KMS-11 (cell line): ENCODE results near the gene D2HGDH.
"Not testable (repeated sequence)": the region's sequence is repeated elsewhere in the genome, so short reads cannot be mapped to it uniquely, and the experiment has no call there.

Source experiments
- H2AFZ ChIP-seq: fragments of 200-600 bp; sonication (generic); 2 replicates; pipeline ENCODE4 v1.6.1; 2016; ENCODE audit warnings: antibody characterized with exemption, mixed run types, low read depth
- H3K27ac ChIP-seq: fragments of 200-600 bp; sonication (generic); 2 replicates; pipeline ENCODE4 v1.6.1; 2016; ENCODE audit warnings: mild to moderate bottlenecking, mixed run types
- H3K27me3 ChIP-seq: fragments of 200-600 bp; sonication (generic); 2 replicates; pipeline ENCODE4 v1.6.1; 2017; ENCODE audit warnings: mild to moderate bottlenecking, low read depth, mixed run types, moderate library complexity; ENCODE audit not compliant: insufficient read depth
- H3K36me3 ChIP-seq: fragments of 200-600 bp; sonication (generic); 2 replicates; pipeline ENCODE4 v1.6.1; 2017; ENCODE audit warnings: mild to moderate bottlenecking, mixed run types; ENCODE audit not compliant: insufficient read depth
- H3K4me1 ChIP-seq: fragments of 200-600 bp; sonication (generic); 2 replicates; pipeline ENCODE4 v1.6.1; 2016; ENCODE audit warnings: mild to moderate bottlenecking, low read depth, mixed run types; ENCODE audit not compliant: poor library complexity, severe bottlenecking
- H3K4me2 ChIP-seq: fragments of 200-600 bp; sonication (generic); 2 replicates; pipeline ENCODE4 v1.7.0; 2016; ENCODE audit warnings: mild to moderate bottlenecking, mixed run types
- H3K4me3 ChIP-seq: fragments of 200-600 bp; sonication (generic); IDR thresholded peaks from 2 replicates; pipeline ENCODE4 v1.6.1; 2017; ENCODE audit warnings: low read depth, low read length, mixed read lengths; ENCODE audit not compliant: insufficient read depth
- H3K79me2 ChIP-seq: fragments of 200-600 bp; sonication (generic); 2 replicates; pipeline ENCODE4 v1.6.1; 2016; ENCODE audit warnings: low read depth, mixed run types; ENCODE audit not compliant: insufficient read depth
- H3K9ac ChIP-seq: fragments of 200-600 bp; sonication (generic); 2 replicates; pipeline ENCODE4 v1.6.1; 2016; ENCODE audit warnings: mild to moderate bottlenecking, mixed run types
- H4K20me1 ChIP-seq: fragments of 200-600 bp; sonication (generic); 2 replicates; pipeline ENCODE4 v1.6.1; 2016; ENCODE audit warnings: mild to moderate bottlenecking, mixed run types; ENCODE audit not compliant: insufficient read depth
- CTCF ChIP-seq: fragments of 200-600 bp; sonication (generic); conservative IDR thresholded peaks from 2 replicates; pipeline ENCODE4 v1.6.1; 2017; ENCODE audit warnings: low read depth, mild to moderate bottlenecking, antibody characterized with exemption, low read length, moderate library complexity, mixed read lengths

Gene D2HGDH

GRCh38 chr2:241816431-241817121, 82.1 kb downstream of the D2HGDH start:
- Histone ChIP-seq H3K27ac (no peak overlapping the region), H4K20me1 (no peaks in the 10 kb centered on the region), H3K36me3 (no peaks in the 10 kb centered on the region), H2AFZ (no peak overlapping the region), H3K79me2 (no peaks in the 10 kb centered on the region), H3K4me1 (no peaks in the 10 kb centered on the region), H3K9ac (no peak overlapping the region), H3K4me3 (no peak overlapping the region), H3K27me3 (peaks cover 56% of the 10 kb centered on the region), H3K4me2 (no peak overlapping the region)
- no peak for TF ChIP-seq CTCF

- Histone ChIP-seq H3K27ac (no peak overlapping the region), H3K4me3 (no peak overlapping the region), H3K79me2 (no peaks in the 10 kb centered on the region), H4K20me1 (no peaks in the 10 kb centered on the region), H3K4me2 (no peak overlapping the region), H3K27me3 (peaks cover 54% of the 10 kb centered on the region), H2AFZ (no peak overlapping the region), H3K4me1 (no peaks in the 10 kb centered on the region), H3K9ac (no peak overlapping the region), H3K36me3 (no peaks in the 10 kb centered on the region)
- no peak for TF ChIP-seq CTCF
Observed at GRCh38 chr2:241817126-241817820, 82.8 kb downstream of the D2HGDH start.

- H3K27ac ChIP-seq, H3K9ac ChIP-seq, H2AFZ ChIP-seq, H4K20me1 ChIP-seq, H3K4me2 ChIP-seq, H3K36me3 ChIP-seq, H3K4me1 ChIP-seq, H3K79me2 ChIP-seq, H3K4me3 ChIP-seq: not testable (repeated sequence)
- peaks cover 49% of the 10 kb centered on the region; the same call in 1 of the 2 replicates for H3K27me3 ChIP-seq
Observed at GRCh38 chr2:241817821-241818215, 83.4 kb downstream of the D2HGDH start.
